Hematopoietic multipotent progenitor cell treated with erythropoietin and hydrocortisone succinate and interleukin-3 and kit ligand, for 8 days (in vitro differentiated cells): ENCODE measurements around the gene MB.

Source experiments
- DNase-seq: peaks from one replicate; pipeline ENCODE4 v3.0.0-alpha.2; 2015

Gene MB

GRCh38 chr22:35592418-35592967, 24.6 kb downstream of the MB start:
- DNase-seq = no peak

DNA sequence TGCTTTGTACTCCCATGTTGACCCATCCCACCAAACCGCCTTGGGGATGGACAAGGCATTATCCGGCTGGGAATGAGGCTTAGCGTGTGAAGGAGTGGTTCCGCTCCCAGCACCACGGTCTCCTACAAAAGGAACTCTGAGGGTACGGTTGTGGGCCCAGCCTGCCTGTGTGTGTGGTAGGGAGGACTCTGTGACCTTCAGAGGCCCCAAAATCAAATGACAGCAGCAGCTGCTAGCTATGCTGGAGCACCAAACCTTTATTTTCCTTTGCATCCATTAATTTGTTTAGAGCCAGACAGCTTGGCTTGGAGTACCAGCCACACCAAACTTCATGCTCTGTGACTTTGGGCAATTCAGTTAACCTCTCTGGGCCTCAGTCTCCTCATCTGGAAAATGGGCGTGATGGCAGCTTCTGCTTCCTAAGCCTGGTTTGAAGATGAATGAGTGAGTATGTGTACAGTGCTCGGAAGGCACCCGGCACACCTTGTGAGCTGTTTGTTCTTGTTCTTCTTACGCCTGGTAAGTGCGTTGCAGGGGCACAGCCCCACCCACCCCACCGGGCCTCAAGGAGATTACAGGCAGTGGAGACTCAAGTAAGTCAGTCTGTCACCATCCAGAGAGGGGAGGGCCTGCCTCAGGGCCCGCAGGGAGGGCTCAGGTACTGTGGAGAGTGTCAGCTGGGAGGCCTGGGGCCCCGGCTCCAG, 25.3 kb downstream of the MB start:
- DNase-seq = no peak

DNA sequence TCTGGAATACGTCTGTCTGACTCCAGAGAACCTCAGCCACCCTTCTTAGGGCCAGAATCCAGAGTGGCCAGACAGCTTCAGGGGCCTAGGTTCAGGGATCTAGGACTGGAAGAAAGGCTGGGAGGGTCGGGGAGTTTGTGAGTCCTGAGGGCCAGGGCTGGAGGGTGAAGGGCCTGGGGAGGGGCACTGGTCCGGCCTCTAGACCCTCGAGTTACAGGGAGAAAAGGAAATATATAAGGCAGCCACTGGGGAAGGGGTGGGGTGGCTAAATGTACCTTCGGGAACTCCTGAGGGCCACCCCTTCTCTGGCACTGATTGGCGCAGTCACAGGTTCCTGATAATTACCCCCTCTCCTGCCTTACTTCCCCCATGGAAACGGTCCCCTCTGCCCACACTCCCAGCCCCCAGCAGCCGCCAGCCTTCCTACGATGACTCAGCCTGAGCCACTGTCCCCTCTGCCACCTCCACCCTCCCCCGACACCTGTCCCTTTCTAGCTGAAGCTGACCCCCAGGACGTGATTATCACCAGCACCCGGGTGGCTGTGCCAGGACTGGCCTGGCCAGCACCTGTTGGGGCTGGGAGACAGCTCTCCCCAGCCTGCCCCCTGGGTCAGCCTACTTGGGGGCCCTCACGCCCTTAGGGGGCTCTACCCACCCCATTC, 26.4 kb downstream of the MB start:
- DNase-seq = no peak

GRCh38 chr22:35589756-35590093, 27.4 kb downstream of the MB start:
- no peak for DNase-seq

GRCh38 chr22:35589071-35589755, 27.9 kb downstream of the MB start:
- DNase-seq = no peak

DNA sequence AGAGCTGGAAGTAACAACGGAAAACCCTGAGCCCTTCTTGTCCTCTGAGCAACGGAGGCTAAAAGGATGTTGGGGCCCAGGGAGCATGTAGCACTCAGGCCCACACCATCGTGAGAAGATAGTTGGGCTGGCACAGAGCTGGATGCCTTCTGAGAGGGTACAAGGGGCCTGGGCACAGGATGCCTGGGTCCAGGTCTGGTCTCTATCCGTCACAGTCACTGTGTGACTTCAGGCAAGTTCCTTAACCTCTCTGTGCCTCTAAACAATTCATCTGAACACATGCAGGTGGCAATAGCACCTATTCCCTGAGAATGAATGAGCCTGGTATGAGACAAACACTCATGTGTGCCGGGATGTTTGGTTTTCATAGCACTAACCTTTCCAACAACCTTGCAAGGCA, 29.2 kb downstream of the MB start:
- no peak for DNase-seq

- no peak for DNase-seq
Measured at GRCh38 chr22:35587447-35587870, 29.7 kb downstream of the MB start.

DNA sequence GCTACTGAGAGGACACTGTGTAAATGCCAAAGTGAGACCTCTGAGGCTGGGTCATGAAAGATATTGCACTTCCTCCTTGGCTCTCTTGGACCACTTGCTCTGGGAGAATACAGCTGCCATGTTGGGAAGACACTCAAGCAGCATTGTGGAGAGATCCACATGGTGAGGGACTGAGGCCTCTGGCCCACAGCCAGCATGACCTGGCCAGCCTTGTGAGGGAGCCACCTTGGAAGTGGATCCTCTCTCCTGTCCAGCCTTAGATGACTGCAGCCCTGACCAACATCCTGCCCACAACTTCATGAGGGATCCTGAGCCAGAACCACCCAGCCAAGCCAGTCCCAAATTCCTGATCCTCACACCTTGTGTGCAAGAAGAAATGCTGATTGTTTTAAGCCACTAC, 30.4 kb downstream of the MB start:
- DNase-seq = no peak

- peak; percentile 50 for DNase-seq
Measured at GRCh38 chr22:35582861-35583670, 34.1 kb downstream of the MB start.

- no peak for DNase-seq
Measured at GRCh38 chr22:35582218-35582860, 34.8 kb downstream of the MB start.

GRCh38 chr22:35581023-35581413, 36.1 kb downstream of the MB start:
- no peak for DNase-seq

GRCh38 chr22:35580351-35581022, 36.6 kb downstream of the MB start:
- DNase-seq = no peak

- no peak for DNase-seq
Measured at GRCh38 chr22:35578836-35579575, 38.1 kb downstream of the MB start.

- no peak for DNase-seq
Measured at GRCh38 chr22:35577799-35578659, 39.1 kb downstream of the MB start.

DNA sequence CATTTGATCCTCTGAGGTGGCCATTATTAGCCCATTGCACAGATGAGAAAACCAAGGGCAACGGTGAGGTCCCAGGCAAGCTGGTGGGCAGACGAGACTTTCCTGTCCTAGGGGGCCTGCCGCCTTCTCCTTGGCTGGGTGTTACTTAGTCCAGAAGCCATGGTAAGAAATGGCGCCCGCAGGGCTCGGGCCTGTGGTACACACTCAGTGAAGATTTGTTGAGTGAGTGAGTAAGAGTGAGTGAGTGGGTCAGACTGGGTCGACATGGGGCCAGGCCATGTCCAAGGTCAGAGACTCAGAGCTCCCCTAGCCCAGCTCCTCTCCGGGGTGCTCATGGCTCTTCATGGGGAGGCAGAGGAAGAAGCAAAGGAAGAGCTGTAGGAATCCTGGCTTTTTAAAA, 40.5 kb downstream of the MB start:
- no peak for DNase-seq

DNA sequence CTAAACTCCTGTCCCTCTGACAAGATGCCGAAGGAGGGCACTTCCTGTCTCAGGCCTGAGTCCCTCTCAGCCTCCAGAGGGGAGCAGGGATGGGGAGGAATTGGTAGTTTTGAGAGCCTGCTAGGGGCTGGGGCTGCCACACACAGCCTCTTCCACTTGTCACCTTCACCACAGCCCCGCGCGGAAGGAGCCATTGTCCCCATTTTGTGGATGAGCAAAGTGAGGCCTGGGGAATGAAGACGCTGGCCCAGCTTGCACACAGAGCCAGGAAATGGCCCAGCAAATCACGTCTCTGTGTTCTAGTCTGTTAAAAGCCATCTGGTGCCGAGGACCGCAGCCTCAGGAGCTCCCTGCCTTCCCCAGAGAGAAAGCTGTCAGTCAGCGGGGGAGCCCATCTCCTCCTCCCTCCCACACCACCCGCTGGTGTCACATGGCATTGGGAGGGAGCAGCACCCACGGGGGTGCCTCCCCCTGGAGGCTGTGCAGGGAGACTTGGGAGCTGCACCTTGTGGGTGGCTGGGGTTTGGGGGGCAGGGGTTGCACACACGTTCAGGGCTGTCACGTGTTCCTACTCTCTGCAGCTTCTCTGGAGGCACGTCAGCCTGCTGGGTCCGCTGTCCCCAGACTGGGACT, 41.9 kb downstream of the MB start:
- DNase-seq = no peak

- no peak for DNase-seq
Measured at GRCh38 chr22:35572556-35572955, 44.6 kb downstream of the MB start.

DNA sequence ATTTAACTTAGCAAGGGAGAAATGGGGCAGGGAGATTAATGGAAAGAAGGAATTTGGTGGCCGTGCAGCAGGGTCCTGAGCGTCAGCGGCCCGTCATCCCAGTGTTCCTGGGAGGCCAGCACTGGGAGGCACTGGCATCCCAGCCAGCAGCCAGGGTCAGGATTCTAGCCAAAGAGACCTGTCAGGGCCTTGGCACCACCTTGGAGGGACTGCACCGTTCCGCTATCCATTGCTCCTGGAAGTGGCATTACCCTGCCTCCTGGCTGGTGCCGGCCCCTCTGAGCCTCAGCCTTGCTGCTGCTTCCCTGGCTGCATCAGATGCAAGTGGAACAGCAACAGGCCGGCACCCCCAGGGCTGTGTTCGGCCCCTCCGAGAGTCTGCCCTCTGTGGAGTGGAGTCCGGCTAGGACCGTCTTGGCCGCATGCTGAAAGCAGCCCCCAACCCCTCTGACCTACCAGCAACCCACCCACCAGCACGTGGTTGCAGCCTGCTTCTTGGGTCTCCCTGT, 46.4 kb downstream of the MB start:
- no peak for DNase-seq

DNA sequence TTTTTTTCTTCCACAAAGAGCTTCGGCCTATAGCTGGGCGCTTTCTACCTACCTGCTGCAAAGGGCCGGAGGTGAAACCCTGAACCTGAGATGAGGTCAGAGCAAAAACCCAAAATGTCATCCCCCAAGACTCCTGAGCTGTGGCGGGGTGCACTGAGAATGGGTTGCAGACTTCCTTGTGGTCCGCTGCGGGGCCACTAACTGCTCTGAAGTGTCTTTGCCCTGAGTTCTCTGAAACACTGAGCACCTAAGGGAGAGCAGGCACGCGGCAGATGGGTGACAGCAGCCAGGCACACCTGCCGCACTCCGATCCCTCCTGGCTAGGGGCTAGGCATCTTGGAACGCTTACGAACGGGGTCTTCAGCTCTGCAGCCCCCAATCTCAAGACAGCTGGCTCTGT, 47.2 kb downstream of the MB start:
- no peak for DNase-seq
